IPS-15b (cell line): ENCODE data around the gene KLHL26.

ENCODE experiments used
- H3K27me3 ChIP-seq: one replicate; pipeline ENCODE4 v1.6.1; 2013; ENCODE audit warnings: low read length; ENCODE audit not compliant: control insufficient read depth, insufficient read depth
- H3K36me3 ChIP-seq: one replicate; pipeline ENCODE4 v1.6.1; 2013; ENCODE audit warnings: low read length; ENCODE audit not compliant: control insufficient read depth, insufficient read depth
- H3K4me1 ChIP-seq: one replicate; pipeline ENCODE4 v1.6.1; 2013; ENCODE audit warnings: mild to moderate bottlenecking, low read length; ENCODE audit not compliant: control insufficient read depth, insufficient read depth
- H3K4me3 ChIP-seq: one replicate; pipeline ENCODE4 v1.5.1; 2013; ENCODE audit warnings: low read depth, low read length
- H3K9ac ChIP-seq: one replicate; pipeline ENCODE4 v1.6.1; 2013; ENCODE audit warnings: low read depth, mild to moderate bottlenecking, low read length
- H3K9me3 ChIP-seq: one replicate; pipeline ENCODE4 v1.6.1; 2013; ENCODE audit warnings: mild to moderate bottlenecking, low read length; ENCODE audit not compliant: control insufficient read depth, insufficient read depth

KLHL26 gene

DNA sequence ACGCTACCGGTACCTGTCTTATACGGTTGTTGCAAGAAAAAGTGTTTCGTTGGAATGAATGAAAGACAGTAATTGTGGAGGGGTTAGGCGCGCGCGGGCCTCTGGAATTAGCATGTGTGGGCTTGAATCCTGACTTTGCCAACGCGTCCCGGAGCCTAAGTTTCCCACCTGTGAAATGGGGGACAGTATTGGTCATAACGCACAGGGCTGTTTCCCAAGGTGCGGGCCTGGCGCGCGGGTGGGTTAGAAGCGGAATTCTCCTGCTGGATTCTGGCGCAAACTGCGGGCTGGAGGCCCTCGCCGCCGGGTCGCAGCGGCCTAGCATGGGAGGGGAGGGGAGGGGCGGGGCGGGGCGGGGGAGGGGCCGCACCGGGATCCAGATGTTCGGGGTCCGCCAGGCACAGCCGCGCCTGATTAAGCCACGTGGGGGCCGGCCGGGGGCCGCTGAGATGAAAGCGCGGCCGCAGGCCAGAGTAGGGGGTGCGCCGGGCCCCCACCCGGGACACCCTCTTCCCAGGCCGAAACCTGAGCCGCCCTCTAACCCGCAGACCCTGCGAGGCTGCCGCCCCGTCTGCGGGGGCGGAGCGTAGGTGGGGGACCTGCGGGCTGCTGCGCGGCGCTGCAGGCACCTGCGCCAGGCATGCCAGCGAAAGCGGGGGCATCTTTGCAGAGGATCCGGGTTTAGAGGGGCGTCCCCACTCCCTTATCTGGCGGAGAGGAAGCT, 25.3 kb upstream of the KLHL26 start:
- H3K27me3 ChIP-seq: peaks cover 79% of the 10 kb centered on the region

DNA sequence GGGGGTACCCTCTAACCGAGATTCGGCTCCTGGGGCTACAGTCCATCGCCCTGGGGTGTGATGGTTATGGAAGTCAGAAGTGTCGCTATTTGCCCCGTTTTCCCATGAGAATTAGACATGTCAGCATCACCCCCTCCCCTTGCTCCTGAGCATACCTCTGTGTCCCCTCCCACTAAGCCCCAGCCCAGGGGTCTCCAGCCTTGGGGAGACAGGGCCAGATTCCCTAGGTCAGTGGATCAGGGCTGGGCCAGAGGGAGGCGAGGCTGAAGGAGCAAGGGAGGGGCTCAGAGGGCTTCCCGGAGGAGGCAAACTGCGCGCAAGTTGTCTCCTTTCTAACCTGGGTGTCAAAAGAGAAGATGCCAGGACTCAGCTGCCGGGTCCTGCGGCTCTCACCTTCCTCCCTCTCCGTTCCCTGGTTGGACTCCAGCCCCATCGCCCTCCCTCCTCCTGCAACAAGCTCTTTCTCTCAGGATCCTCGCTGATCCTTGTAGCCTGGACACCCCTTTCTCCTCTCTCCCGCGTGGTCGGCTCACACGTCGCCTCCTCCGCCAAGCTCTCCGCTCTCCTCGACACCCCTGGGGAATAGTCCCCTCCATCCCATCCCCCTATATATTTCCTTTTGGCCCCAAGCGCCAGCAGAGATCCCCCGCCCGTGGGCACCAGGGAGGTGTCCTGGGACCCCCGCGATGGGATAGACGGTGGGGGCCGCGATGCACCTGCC, 24.6 kb upstream of the KLHL26 start:
- Histone ChIP-seq H3K4me3 (peak overlapping the region; percentile 58), H3K27me3 (peaks cover 76% of the 10 kb centered on the region), H3K9ac (no peak overlapping the region), H3K36me3 (no peaks in the 10 kb centered on the region), H3K4me1 (peaks cover 24% of the 10 kb centered on the region), H3K9me3 (no peaks in the 10 kb centered on the region)

More for the DNA sequence above, 25.3 kb upstream of the KLHL26 start:
- Histone ChIP-seq H3K4me1 (peaks cover 24% of the 10 kb centered on the region), H3K9me3 (no peaks in the 10 kb centered on the region), H3K36me3 (no peaks in the 10 kb centered on the region), H3K4me3 (peak overlapping the region; percentile 59), H3K9ac (no peak overlapping the region)

DNA sequence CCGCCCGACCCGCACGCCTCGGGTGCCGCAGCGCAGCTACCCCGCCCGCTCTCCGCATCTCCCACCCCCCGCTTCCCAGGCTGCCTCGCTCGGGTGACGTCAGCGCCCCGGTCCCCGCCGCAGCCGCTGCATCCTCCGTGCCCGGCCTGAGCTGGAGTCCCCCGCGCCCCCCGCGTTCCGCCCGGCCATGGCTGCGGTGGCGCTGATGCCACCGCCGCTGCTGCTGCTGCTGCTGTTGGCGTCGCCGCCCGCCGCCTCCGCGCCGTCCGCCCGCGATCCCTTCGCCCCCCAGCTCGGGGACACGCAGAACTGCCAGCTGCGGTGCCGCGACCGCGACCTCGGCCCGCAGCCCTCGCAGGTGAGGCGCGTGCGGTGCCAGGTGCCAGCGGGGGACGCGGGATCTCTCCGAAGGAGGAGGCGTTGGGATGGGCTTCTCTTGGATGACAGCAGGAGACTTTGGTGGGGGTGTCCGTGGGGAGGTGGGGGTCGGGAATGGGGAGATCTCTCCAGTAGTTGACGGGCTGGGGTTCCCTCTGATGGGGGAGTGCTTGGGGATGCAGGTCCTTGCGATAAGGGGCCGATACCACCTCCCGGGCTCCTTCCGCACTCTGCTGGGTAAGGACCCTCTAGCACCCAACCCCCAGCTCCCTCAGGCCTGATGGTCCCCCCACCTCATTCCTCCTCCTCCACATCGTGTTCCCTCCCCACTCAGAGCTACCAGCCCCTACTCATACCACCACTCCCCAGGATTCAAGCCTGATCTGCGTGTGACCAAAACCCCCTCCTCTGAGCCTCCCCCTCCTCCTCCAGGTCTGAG, 23.8 kb upstream of the KLHL26 start, which contains the start of gene TMEM59L:
TSS of gene TMEM59L (plus strand) at position 99 of the 817 bp plus-strand sequence. CDS start at position 188, 89 bp downstream.
- H3K4me3 ChIP-seq: peak within 1 kb of the TSS; percentile 58
- no peaks in the 10 kb centered on the region for H3K9me3 ChIP-seq
- no peaks in the 10 kb centered on the region for H3K36me3 ChIP-seq
- peaks cover 23% of the 10 kb centered on the region for H3K4me1 ChIP-seq
- peaks cover 69% of the 10 kb centered on the region for H3K27me3 ChIP-seq
- H3K9ac ChIP-seq: no peak within 1 kb of the TSS

DNA sequence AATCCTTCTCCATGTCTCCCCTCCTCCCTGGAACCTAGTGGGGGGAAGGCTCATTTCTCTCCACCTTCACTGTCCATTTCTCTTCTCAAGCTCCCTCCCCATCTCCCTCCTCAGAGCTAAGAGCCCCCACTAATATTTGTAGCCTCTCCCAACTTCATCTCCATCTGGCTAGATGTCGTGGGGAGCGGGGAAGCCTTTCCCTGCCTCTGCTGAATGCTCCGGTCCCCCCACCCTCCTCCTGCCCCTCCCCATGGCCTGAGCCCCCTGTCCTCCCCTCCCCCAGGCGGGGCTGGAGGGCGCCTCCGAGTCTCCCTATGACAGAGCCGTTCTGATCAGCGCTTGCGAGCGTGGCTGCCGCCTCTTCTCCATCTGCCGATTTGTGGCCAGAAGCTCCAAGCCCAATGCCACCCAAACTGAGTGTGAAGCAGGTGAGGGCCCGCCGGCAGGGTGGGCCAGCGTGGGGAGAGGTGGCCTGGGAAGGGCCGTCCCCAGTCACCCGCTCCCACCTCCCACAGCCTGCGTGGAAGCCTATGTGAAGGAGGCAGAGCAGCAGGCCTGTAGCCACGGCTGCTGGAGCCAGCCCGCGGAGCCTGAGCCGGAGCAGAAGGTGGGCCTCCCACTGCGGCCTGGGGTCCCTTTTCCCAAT, 23.1 kb upstream of the KLHL26 start:
- Histone ChIP-seq H3K9ac (no peak overlapping the region), H3K27me3 (peaks cover 61% of the 10 kb centered on the region), H3K36me3 (no peaks in the 10 kb centered on the region), H3K4me1 (peaks cover 20% of the 10 kb centered on the region), H3K4me3 (peak overlapping the region; percentile 58), H3K9me3 (no peaks in the 10 kb centered on the region)

DNA sequence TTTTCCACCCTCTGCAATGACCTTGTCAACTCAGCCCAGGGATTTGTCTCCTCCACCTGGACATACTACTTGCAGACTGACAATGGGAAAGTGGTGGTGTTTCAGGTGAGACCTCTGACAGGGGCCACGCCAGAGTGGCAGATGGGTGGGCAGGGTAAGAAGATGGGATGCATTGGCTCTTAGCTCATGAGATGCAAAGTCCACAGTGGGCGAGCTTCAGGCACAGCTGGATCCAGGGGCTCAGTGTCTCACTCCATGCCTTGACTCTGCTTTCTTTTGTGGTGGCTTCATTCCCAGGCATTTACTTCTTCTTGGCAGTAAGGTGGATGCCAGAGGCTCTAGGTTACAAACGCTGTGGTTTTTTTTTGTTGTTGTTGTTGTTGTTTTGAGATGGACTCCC, 20.8 kb upstream of the KLHL26 start:
- Histone ChIP-seq H3K9ac (no peak overlapping the region), H3K9me3 (no peaks in the 10 kb centered on the region), H3K36me3 (no peaks in the 10 kb centered on the region), H3K27me3 (peaks cover 41% of the 10 kb centered on the region), H3K4me3 (no peak overlapping the region), H3K4me1 (peaks cover 7% of the 10 kb centered on the region)

DNA sequence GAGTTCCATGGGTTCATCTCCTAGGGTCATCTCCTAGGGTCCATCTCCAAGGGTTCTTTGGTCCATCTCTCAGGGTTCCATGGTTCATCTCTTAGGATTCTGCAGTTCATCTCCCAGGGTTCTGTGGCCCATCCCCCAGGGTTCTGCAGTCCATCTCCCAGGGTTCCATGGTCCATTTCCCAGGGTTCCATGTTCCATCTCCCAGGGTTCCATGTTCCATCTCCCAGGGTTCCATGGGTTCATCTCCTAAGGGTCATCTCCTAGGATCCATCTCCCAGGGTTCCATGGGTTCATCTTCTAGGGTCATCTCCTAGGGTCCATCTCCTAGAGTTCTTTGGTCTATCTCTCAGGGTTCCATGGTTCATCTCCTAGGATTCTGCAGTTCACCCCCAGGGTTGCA, 19.3 kb upstream of the KLHL26 start:
- Histone ChIP-seq H3K4me3 (no peak overlapping the region), H3K27me3 (peaks cover 27% of the 10 kb centered on the region), H3K36me3 (no peaks in the 10 kb centered on the region), H3K9me3 (no peaks in the 10 kb centered on the region), H3K4me1 (no peaks in the 10 kb centered on the region), H3K9ac (no peak overlapping the region)

DNA sequence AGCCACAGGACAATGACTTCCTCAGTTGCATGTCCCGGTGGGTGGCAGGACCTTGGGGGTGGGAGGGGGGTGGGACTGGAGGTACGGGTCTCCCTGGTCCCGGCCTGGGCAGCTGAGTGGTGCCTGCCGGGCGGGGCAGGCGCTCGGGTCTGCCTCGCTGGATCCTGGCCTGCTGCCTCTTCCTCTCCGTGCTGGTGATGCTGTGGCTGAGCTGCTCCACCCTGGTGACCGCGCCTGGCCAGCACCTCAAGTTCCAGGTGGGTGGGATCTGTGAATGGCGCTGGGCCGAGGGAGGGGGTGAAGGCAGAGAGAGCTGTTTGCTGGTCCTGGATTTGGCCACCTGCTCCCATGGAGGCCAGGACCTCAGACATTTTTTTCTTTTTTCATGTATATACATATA, 18.6 kb upstream of the KLHL26 start:
- no peaks in the 10 kb centered on the region for H3K9me3 ChIP-seq
- no peaks in the 10 kb centered on the region for H3K36me3 ChIP-seq
- H3K4me1 ChIP-seq: no peaks in the 10 kb centered on the region
- peaks cover 22% of the 10 kb centered on the region for H3K27me3 ChIP-seq
- H3K9ac ChIP-seq: no peak overlapping the region
- no peak overlapping the region for H3K4me3 ChIP-seq

DNA sequence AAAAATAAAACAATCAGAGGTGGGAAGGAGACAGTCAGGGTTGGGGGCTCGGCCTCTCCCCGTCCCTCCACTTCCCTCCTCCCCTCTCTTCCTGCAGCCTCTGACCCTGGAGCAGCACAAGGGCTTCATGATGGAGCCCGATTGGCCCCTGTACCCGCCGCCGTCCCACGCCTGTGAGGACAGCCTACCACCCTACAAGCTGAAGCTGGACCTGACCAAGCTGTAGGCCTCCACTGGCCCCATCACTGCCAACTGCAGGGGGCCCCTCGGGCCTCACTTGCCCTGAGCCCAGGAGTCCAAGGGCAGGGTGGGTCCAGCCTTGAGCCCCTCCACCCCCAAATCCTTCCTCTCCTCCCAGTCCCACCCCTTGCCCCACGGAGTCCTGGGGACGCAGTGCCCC, 16.5 kb upstream of the KLHL26 start:
- peaks cover 3% of the 10 kb centered on the region for H3K27me3 ChIP-seq
- H3K4me3 ChIP-seq: no peak overlapping the region
- no peaks in the 10 kb centered on the region for H3K36me3 ChIP-seq
- H3K9ac ChIP-seq: no peak overlapping the region
- H3K9me3 ChIP-seq: no peaks in the 10 kb centered on the region
- no peaks in the 10 kb centered on the region for H3K4me1 ChIP-seq

DNA sequence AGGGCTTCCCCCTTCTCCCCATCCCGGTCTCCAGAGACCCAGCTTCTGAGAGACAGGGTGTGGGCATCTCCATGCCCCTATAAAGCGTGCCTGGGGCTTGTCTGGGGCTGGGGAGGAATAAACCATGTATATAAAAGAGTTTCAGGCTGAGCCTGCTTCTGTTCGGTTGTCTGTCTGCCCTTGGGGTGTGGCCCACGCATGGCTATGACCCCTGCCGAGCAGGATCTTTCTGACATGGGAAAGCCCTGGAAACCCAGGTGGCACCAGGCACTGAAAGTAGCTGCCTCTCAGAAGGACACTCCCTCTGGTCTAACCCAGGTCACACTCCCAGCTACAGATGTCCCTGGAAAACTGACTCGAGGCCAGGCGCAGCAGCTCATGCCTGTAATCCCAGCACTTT, 15.9 kb upstream of the KLHL26 start:
- Histone ChIP-seq H3K36me3 (no peaks in the 10 kb centered on the region), H3K9ac (no peak overlapping the region), H3K4me3 (no peak overlapping the region), H3K27me3 (no peaks in the 10 kb centered on the region), H3K4me1 (no peaks in the 10 kb centered on the region), H3K9me3 (no peaks in the 10 kb centered on the region)

DNA sequence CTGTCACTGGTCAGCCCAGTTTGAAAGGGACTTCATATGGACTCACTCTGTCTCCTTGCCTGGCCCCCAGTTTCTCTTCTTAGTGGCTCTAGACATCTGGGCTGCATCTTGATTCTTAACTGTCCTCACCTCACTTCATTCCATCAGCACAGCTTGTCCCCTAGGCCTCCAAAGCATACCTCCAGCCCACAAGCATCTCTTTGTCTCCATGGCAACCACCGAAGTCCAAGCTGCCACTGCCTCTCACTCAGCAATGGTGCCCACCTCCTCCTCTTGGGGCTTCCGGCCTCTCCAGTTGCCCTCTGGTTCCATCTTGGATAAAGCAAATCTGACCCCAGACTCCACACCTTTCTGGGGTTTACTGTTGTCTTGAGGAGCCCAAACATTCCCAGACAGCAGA, 9.9 kb upstream of the KLHL26 start:
- Histone ChIP-seq H3K27me3 (no peaks in the 10 kb centered on the region), H3K4me1 (no peaks in the 10 kb centered on the region), H3K9me3 (no peaks in the 10 kb centered on the region), H3K4me3 (no peak overlapping the region), H3K36me3 (no peaks in the 10 kb centered on the region), H3K9ac (no peak overlapping the region)
